ENCODE data around the gene SEMA4C.

Gene SEMA4C

GRCh38 chr2:96879545-96880040, 9.7 kb upstream of the SEMA4C start:
- Histone ChIP-seq H3K27me3 (ENCODE audit: control insufficient read depth, insufficient read depth, low read length) (peaks cover 2% of the 10 kb centered on the region; the same call in 1 of the 2 replicates), H3K4me3 (ENCODE audit: low read depth, low read length) (no peak overlapping the region), H3K9me3 (ENCODE audit: control insufficient read depth, insufficient read depth, low read length) (no peaks in the 10 kb centered on the region), H3K4me1 (ENCODE audit: control insufficient read depth, insufficient read depth, low read length) (peaks cover 36% of the 10 kb centered on the region), H3K36me3 (ENCODE audit: control insufficient read depth, insufficient read depth, low read length) (no peaks in the 10 kb centered on the region), H3K9ac (ENCODE audit: low read depth, low read length) (no peak overlapping the region), H3K27ac (ENCODE audit: low read depth, low read length) (no peak overlapping the region)

- Histone ChIP-seq H3K4me1 (ENCODE audit: control insufficient read depth, insufficient read depth, low read length) (peaks cover 42% of the 10 kb centered on the region), H3K36me3 (ENCODE audit: control insufficient read depth, insufficient read depth, low read length) (no peaks in the 10 kb centered on the region), H3K27me3 (ENCODE audit: control insufficient read depth, insufficient read depth, low read length) (peaks cover 2% of the 10 kb centered on the region; the same call in 1 of the 2 replicates), H3K9me3 (ENCODE audit: control insufficient read depth, insufficient read depth, low read length) (no peaks in the 10 kb centered on the region), H3K27ac (ENCODE audit: low read depth, low read length) (no peak overlapping the region), H3K9ac (ENCODE audit: low read depth, low read length) (no peak overlapping the region), H3K4me3 (ENCODE audit: low read depth, low read length) (no peak overlapping the region)
These were observed 9.1 kb upstream of the SEMA4C start for GRCh38 chr2:96878796-96879544.

- H3K4me3 ChIP-seq (ENCODE audit: low read depth, low read length), result no peak overlapping the region
- peaks cover 46% of the 10 kb centered on the region for H3K4me1 ChIP-seq (ENCODE audit: control insufficient read depth, insufficient read depth, low read length)
- no peaks in the 10 kb centered on the region for H3K36me3 ChIP-seq (ENCODE audit: control insufficient read depth, insufficient read depth, low read length)
- no peak overlapping the region for H3K9ac ChIP-seq (ENCODE audit: low read depth, low read length)
- H3K27ac ChIP-seq (ENCODE audit: low read depth, low read length), result no peak overlapping the region
- peaks cover 2% of the 10 kb centered on the region; the same call in 1 of the 2 replicates for H3K27me3 ChIP-seq (ENCODE audit: control insufficient read depth, insufficient read depth, low read length)
- H3K9me3 ChIP-seq (ENCODE audit: control insufficient read depth, insufficient read depth, low read length), result no peaks in the 10 kb centered on the region
These were observed 8.3 kb upstream of the SEMA4C start for GRCh38 chr2:96878171-96878570.

- Histone ChIP-seq H3K36me3 (ENCODE audit: control insufficient read depth, insufficient read depth, low read length) (no peaks in the 10 kb centered on the region), H3K9me3 (ENCODE audit: control insufficient read depth, insufficient read depth, low read length) (no peaks in the 10 kb centered on the region), H3K9ac (ENCODE audit: low read depth, low read length) (no peak overlapping the region), H3K4me1 (ENCODE audit: control insufficient read depth, insufficient read depth, low read length) (peaks cover 47% of the 10 kb centered on the region), H3K4me3 (ENCODE audit: low read depth, low read length) (no peak overlapping the region), H3K27ac (ENCODE audit: low read depth, low read length) (no peak overlapping the region), H3K27me3 (ENCODE audit: control insufficient read depth, insufficient read depth, low read length) (peaks cover 2% of the 10 kb centered on the region; the same call in 1 of the 2 replicates)
These were observed 7.8 kb upstream of the SEMA4C start for GRCh38 chr2:96877631-96878092.

DNA sequence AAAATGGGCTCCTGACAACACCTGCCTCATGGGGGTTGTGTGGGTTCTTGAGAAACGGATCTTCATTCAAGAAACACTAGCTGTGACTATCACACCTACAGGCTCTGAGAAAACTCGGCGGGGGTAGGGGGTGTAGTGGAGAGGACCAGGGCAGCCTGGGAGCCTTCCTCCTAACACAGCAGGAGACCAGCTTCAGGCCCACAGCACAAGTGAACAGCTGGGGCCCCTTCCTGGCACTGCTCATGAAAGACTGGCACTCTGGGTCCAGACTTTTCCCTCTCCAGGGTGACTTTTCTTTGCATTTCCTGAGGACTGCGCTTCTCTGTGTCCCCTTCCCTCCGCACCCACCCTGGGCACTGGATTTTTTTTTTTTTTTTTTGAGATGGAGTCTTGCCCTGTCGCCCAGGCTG, 7.2 kb upstream of the SEMA4C start:
- Histone ChIP-seq H3K4me3 (ENCODE audit: low read depth, low read length) (no peak overlapping the region), H3K36me3 (ENCODE audit: control insufficient read depth, insufficient read depth, low read length) (no peaks in the 10 kb centered on the region), H3K4me1 (ENCODE audit: control insufficient read depth, insufficient read depth, low read length) (peaks cover 42% of the 10 kb centered on the region), H3K9me3 (ENCODE audit: control insufficient read depth, insufficient read depth, low read length) (no peaks in the 10 kb centered on the region), H3K9ac (ENCODE audit: low read depth, low read length) (no peak overlapping the region), H3K27ac (ENCODE audit: low read depth, low read length) (no peak overlapping the region), H3K27me3 (ENCODE audit: control insufficient read depth, insufficient read depth, low read length) (no peaks in the 10 kb centered on the region)

GRCh38 chr2:96876269-96877041, 6.6 kb upstream of the SEMA4C start:
- Histone ChIP-seq H3K27ac (ENCODE audit: low read depth, low read length) (peak overlapping the region; percentile 36), H3K36me3 (ENCODE audit: control insufficient read depth, insufficient read depth, low read length) (no peaks in the 10 kb centered on the region), H3K4me3 (ENCODE audit: low read depth, low read length) (no peak overlapping the region), H3K4me1 (ENCODE audit: control insufficient read depth, insufficient read depth, low read length) (peaks cover 36% of the 10 kb centered on the region), H3K27me3 (ENCODE audit: control insufficient read depth, insufficient read depth, low read length) (no peaks in the 10 kb centered on the region), H3K9me3 (ENCODE audit: control insufficient read depth, insufficient read depth, low read length) (no peaks in the 10 kb centered on the region), H3K9ac (ENCODE audit: low read depth, low read length) (no peak overlapping the region)

DNA sequence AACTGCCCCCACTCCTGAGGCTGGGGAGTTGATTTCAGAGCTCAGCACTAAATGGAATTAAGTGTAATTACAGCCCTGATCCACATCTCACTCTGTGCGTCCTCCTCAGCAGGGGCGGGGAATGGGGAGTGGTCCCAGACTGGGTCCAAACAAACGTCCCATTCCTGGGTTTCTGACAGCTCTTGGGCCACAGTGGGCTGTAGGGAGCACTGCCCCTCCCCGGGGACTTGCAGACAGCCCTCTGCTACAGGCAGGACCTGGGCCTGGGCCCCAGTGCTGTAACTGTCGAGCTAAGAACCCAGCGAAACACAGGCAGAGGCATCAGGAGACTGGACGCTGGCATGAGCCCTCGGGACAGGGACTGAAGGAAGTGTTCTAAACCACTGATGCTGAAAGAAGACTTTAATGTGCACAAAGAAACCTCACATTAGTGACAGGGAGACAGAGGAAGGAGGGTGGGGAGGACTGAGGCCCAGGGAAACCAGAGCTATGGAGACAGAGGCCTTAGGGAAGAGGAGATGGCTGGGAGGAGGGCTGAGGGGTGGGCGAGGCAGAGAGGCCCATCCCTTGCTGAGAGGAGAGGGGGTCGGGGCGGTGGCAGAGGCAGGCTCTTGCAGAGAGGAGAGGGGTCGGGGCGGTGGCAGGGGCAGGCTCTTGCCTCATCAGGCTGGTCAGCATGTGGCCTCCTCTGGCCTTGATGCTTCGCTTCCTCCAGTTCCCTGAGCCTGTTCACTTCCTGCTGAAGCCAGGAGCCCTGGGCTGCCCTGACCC, 5.8 kb upstream of the SEMA4C start:
- H3K4me1 ChIP-seq (ENCODE audit: control insufficient read depth, insufficient read depth, low read length), result peaks cover 35% of the 10 kb centered on the region
- H3K27me3 ChIP-seq (ENCODE audit: control insufficient read depth, insufficient read depth, low read length), result peaks cover 7% of the 10 kb centered on the region
- no peaks in the 10 kb centered on the region for H3K36me3 ChIP-seq (ENCODE audit: control insufficient read depth, insufficient read depth, low read length)
- peak overlapping the region; percentile 36 for H3K27ac ChIP-seq (ENCODE audit: low read depth, low read length)
- no peaks in the 10 kb centered on the region for H3K9me3 ChIP-seq (ENCODE audit: control insufficient read depth, insufficient read depth, low read length)
- H3K4me3 ChIP-seq (ENCODE audit: low read depth, low read length), result no peak overlapping the region
- H3K9ac ChIP-seq (ENCODE audit: low read depth, low read length), result no peak overlapping the region

DNA sequence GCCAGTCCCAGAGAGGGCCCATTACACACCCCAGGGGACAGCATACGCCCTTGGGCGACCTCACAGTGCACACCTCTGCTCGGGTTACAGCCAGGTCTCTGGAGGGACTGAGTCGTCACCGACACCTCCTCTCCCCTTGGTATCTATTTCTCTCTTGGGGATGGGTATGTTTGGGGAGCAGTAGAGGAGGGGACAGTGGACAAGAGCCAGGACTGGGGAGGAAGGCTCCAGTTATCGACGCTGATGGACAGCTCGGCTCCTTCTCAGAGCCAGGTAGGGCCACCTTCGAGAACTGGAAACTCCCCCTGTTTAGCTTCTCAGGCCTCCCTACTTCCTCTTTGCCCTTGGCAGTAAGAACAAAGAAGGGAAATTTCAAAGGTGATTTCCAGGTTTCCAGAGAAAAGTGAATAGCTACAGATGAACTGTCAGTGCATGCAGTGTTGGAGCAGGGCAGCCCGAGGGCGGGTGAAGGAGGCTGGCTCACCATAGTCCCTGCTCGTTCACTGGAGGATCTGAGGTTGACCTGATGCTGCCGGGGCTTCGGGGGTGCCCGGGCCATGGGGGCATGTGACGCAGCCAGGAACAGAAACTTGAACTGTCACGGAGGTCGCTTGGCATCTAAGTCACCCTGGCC, 4.4 kb upstream of the SEMA4C start:
- no peaks in the 10 kb centered on the region for H3K9me3 ChIP-seq (ENCODE audit: control insufficient read depth, insufficient read depth, low read length)
- no peak overlapping the region for H3K4me3 ChIP-seq (ENCODE audit: low read depth, low read length)
- no peaks in the 10 kb centered on the region for H3K36me3 ChIP-seq (ENCODE audit: control insufficient read depth, insufficient read depth, low read length)
- H3K9ac ChIP-seq (ENCODE audit: low read depth, low read length), result no peak overlapping the region
- peaks cover 39% of the 10 kb centered on the region for H3K4me1 ChIP-seq (ENCODE audit: control insufficient read depth, insufficient read depth, low read length)
- H3K27ac ChIP-seq (ENCODE audit: low read depth, low read length), result no peak overlapping the region
- peaks cover 10% of the 10 kb centered on the region for H3K27me3 ChIP-seq (ENCODE audit: control insufficient read depth, insufficient read depth, low read length)

DNA sequence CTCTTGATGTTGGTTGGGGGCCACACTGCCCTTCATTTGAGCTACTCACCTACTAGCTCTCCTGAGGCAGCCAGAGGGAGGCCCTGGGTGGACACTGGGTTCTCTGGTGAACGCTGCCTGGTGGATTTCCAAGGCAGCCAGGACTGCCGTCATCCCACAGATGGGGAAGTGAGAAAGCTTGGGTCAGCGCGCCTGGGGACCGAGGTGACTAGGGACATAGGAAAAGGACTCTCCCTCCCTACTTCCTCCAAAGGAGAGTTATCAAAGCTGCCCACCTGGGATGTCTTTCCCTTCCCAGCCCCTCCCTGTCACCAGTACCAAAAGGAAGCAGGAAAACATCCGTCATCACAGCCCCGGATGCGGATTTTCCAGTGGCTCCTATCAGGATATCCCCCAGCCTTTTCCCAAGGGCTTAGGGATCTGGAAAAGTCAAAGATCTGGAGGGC, 3.8 kb upstream of the SEMA4C start:
- H3K4me1 ChIP-seq (ENCODE audit: control insufficient read depth, insufficient read depth, low read length), result peaks cover 39% of the 10 kb centered on the region
- H3K4me3 ChIP-seq (ENCODE audit: low read depth, low read length), result no peak overlapping the region
- peaks cover 10% of the 10 kb centered on the region for H3K27me3 ChIP-seq (ENCODE audit: control insufficient read depth, insufficient read depth, low read length)
- H3K9ac ChIP-seq (ENCODE audit: low read depth, low read length), result no peak overlapping the region
- H3K36me3 ChIP-seq (ENCODE audit: control insufficient read depth, insufficient read depth, low read length), result no peaks in the 10 kb centered on the region
- no peaks in the 10 kb centered on the region for H3K9me3 ChIP-seq (ENCODE audit: control insufficient read depth, insufficient read depth, low read length)
- H3K27ac ChIP-seq (ENCODE audit: low read depth, low read length), result no peak overlapping the region

DNA sequence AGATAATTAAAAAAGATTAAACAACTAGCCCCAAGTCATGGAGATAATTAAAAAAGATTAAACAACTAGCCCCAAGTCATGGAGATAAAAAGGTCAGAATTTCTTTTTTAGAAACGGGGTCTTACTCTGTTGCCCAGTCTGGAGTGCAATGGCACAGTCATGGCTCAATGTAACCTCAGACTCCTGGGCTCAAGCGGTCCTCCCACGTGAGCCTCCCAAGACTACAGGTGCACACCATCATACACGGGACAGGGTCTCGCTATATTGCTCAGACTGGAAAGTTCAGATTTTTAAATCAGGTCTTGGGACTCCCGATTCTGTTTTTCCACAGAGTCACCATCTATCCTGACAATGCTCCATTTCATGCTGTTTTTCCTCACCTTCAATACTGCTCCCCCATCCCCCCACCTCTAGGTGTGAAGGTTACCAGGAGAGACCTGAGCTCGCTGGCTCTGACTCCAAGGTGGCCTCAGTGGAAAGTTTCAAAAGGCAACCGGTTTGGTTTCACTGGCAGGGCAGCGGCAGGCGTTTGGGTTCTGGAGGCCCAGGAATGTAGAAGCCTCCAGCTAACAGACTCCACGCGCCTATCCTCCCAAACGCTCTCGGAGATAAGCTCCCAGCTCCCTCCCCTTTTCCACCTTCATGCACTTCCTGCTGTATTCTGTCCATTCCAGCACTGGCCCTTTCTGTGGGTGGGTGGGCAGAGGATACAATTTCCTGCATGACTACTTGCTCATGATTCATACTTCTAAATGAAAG, 2.9 kb upstream of the SEMA4C start:
- Histone ChIP-seq H3K9ac (ENCODE audit: low read depth, low read length) (no peak overlapping the region), H3K4me1 (ENCODE audit: control insufficient read depth, insufficient read depth, low read length) (peaks cover 41% of the 10 kb centered on the region), H3K36me3 (ENCODE audit: control insufficient read depth, insufficient read depth, low read length) (no peaks in the 10 kb centered on the region), H3K27me3 (ENCODE audit: control insufficient read depth, insufficient read depth, low read length) (peaks cover 10% of the 10 kb centered on the region), H3K4me3 (ENCODE audit: low read depth, low read length) (no peak overlapping the region), H3K9me3 (ENCODE audit: control insufficient read depth, insufficient read depth, low read length) (no peaks in the 10 kb centered on the region), H3K27ac (ENCODE audit: low read depth, low read length) (no peak overlapping the region)

All from HUES48 (cell line).